Cerebellar nuclear complex (tissue), 1 donor: ENCODE data around the gene ARSH.
"Not testable (repeated sequence)": the region's sequence is repeated elsewhere in the genome, so short reads cannot be mapped to it uniquely, and the experiment has no call there.

ENCODE experiments used
- DNase-seq, 2 experiments: peaks; one replicate each; lab custom pipeline; 2025; lab: John Stamatoyannopoulos, UW

ARSH gene

GRCh38 chrX:3006495-3006894, at the start of gene ARSH:
ARSH (plus strand) TSS chrX:3006546; CDS start chrX:3006613, 67 bp downstream.
- no peak for DNase-seq

GRCh38 chrX:2958199-2958598, 48.1 kb upstream of the ARSH start:
- no peak for DNase-seq

- DNase-seq = no peak
Measured at GRCh38 chrX:2960861-2961515, 45.4 kb upstream of the ARSH start.

- DNase-seq = no peak
Measured at GRCh38 chrX:2962381-2962780, 44.0 kb upstream of the ARSH start.

- DNase-seq = not testable (repeated sequence)
Measured at GRCh38 chrX:2963449-2963848, 42.9 kb upstream of the ARSH start.

GRCh38 chrX:2963992-2964794, 42.2 kb upstream of the ARSH start:
- not testable (repeated sequence) for DNase-seq

GRCh38 chrX:2965965-2966364, 40.4 kb upstream of the ARSH start:
- DNase-seq = no peak

GRCh38 chrX:2967012-2967411, 39.3 kb upstream of the ARSH start:
- DNase-seq = no peak

- DNase-seq = no peak
Measured at GRCh38 chrX:2967584-2967983, 38.8 kb upstream of the ARSH start.

GRCh38 chrX:2967998-2968909, 38.1 kb upstream of the ARSH start:
- DNase-seq = no peak

GRCh38 chrX:2969021-2969420, 37.3 kb upstream of the ARSH start:
- no peak for DNase-seq

- no peak for DNase-seq
Measured at GRCh38 chrX:2972391-2972790, 34.0 kb upstream of the ARSH start.

- DNase-seq = no peak
Measured at GRCh38 chrX:2974961-2975360, 31.4 kb upstream of the ARSH start.

GRCh38 chrX:2978639-2979038, 27.7 kb upstream of the ARSH start:
- DNase-seq = not testable (repeated sequence)

GRCh38 chrX:2984342-2984741, 22.0 kb upstream of the ARSH start:
- no peak for DNase-seq

GRCh38 chrX:2989565-2989964, 16.8 kb upstream of the ARSH start:
- no peak for DNase-seq

GRCh38 chrX:3010532-3010931, 4.2 kb downstream of the ARSH start:
- no peak for DNase-seq

GRCh38 chrX:3017492-3017891, 11.1 kb downstream of the ARSH start:
- DNase-seq = no peak

GRCh38 chrX:3024176-3024575, 17.8 kb downstream of the ARSH start:
- no peak for DNase-seq

GRCh38 chrX:3026074-3026815, 19.9 kb downstream of the ARSH start:
- DNase-seq = no peak

GRCh38 chrX:3029129-3029528, 22.8 kb downstream of the ARSH start:
- no peak for DNase-seq

- no peak for DNase-seq
Measured at GRCh38 chrX:3037218-3037617, 30.9 kb downstream of the ARSH start.
